GM23248 (cell line): Measurements from ENCODE around the gene ZNF175.

Experiments used
- EZH2 ChIP-seq: fragments of 200-600 bp; sonication (generic); IDR thresholded peaks from 2 replicates; pipeline ENCODE4 v1.6.1; 2018; ENCODE audit warnings: antibody characterized with exemption, mild to moderate bottlenecking; ENCODE audit not compliant: insufficient read depth, poor library complexity, severe bottlenecking
- EZH2phosphoT487 ChIP-seq: fragments of 200-600 bp; sonication (generic); IDR thresholded peaks from 2 replicates; pipeline ENCODE4 v1.6.1; 2018; ENCODE audit warnings: antibody characterized with exemption, moderate library complexity, mild to moderate bottlenecking, low read depth; ENCODE audit not compliant: insufficient read depth

GRCh38 chr19:51566489-51567100 is 4.5 kb upstream of the ZNF175 start:
- no peak for TF ChIP-seq EZH2phosphoT487
- no peak for TF ChIP-seq EZH2
